ENCODE data around the gene DBNDD2. TPM values are rescaled to one million over a fixed set of nuclear protein-coding genes. Genes with fewer than 3 reads are reported as not detected.
A peak's percentile ranks its signal among the peaks of the same experiment; 100 is the strongest.

DBNDD2 gene
- total RNA-seq, 4 donors from 2014 or later, result 14.1 to 39.3 (median 32.2) TPM

- DNase-seq, result no peak
- 80 to 98% methylated on average over 4 of the region's 4 CpGs for WGBS, 2 donors
- no peaks in the 10 kb centered on the region for H3K27me3 ChIP-seq
- TF ChIP-seq CTCF (IDR thresholded peaks at IDR 0.05), result no peak
- no peak for TF ChIP-seq POLR2A (IDR thresholded peaks at IDR 0.05)
- intact Hi-C loops (cut with DNase I), result no loop called here
- no peaks in the 10 kb centered on the region for H3K9me3 ChIP-seq
- H3K36me3 ChIP-seq, result peaks cover 0 to 4% (median 0%) of the 10 kb centered on the region in 3 donors
- H3K4me1 ChIP-seq, result peaks cover 0 to 13% (median 3%) of the 10 kb centered on the region in 3 donors
- peak overlapping the region in 3 of 4 donors; percentile 7 to 43 (median 31) for H3K27ac ChIP-seq
- no peak overlapping the region for H3K4me3 ChIP-seq
Observed at GRCh38 chr20:45433976-45434375, 25.9 kb downstream of the DBNDD2 start.

GRCh38 chr20:45436732-45437485, 28.8 kb downstream of the DBNDD2 start:
- H3K36me3 ChIP-seq, result peaks cover 0 to 2% (median 0%) of the 10 kb centered on the region in 3 donors
- peak; percentile 93 to 98 (median 95) for TF ChIP-seq CTCF (IDR thresholded peaks at IDR 0.05)
- TF ChIP-seq POLR2A (IDR thresholded peaks at IDR 0.05), result no peak
- WGBS, 2 donors, result 17 to 21% methylated on average over 9 to 12 of the region's 33 CpGs
- peak overlapping the region; percentile 55 to 78 (median 74) for H3K27ac ChIP-seq
- intact Hi-C loops (cut with DNase I), result loop anchor here (5.0 kb wide), 2 partner anchors 60 to 120 kb away; partner anchors contain the start of gene TP53TG5
- H3K9me3 ChIP-seq, result no peaks in the 10 kb centered on the region
- DNase-seq, result no peak
- peak overlapping the region; percentile 43 to 67 (median 56) for H3K4me3 ChIP-seq
- no peaks in the 10 kb centered on the region for H3K27me3 ChIP-seq
- peaks cover 0 to 13% (median 3%) of the 10 kb centered on the region in 3 donors for H3K4me1 ChIP-seq

GRCh38 chr20:45440424-45440823, 32.3 kb downstream of the DBNDD2 start:
- intact Hi-C loops (cut with DNase I), result no loop called here
- no peak for DNase-seq
- H3K9me3 ChIP-seq, result no peaks in the 10 kb centered on the region
- H3K27ac ChIP-seq, result no peak overlapping the region
- peaks cover 0 to 5% (median 0%) of the 10 kb centered on the region in 4 donors for H3K27me3 ChIP-seq
- H3K4me1 ChIP-seq, result peaks cover 0 to 13% (median 3%) of the 10 kb centered on the region in 3 donors
- TF ChIP-seq CTCF (IDR thresholded peaks at IDR 0.05) (no peak), POLR2A (IDR thresholded peaks at IDR 0.05) (no peak)
- WGBS, 2 donors, result 68 to 72% methylated on average over 3 of the region's 3 CpGs
- H3K4me3 ChIP-seq, result no peak overlapping the region
- no peaks in the 10 kb centered on the region for H3K36me3 ChIP-seq

GRCh38 chr20:45440891-45441685, 33.0 kb downstream of the DBNDD2 start:
- no peak overlapping the region for H3K4me3 ChIP-seq
- TF ChIP-seq CTCF (IDR thresholded peaks at IDR 0.05) (no peak), POLR2A (IDR thresholded peaks at IDR 0.05) (no peak)
- peaks cover 0 to 5% (median 0%) of the 10 kb centered on the region in 4 donors for H3K27me3 ChIP-seq
- 55 to 77% methylated on average over 5 of the region's 5 CpGs for WGBS, 2 donors
- H3K9me3 ChIP-seq, result no peaks in the 10 kb centered on the region
- no peak for DNase-seq
- peaks cover 0 to 12% (median 3%) of the 10 kb centered on the region in 3 donors for H3K4me1 ChIP-seq
- H3K36me3 ChIP-seq, result no peaks in the 10 kb centered on the region
- intact Hi-C loops (cut with DNase I), result no loop called here
- H3K27ac ChIP-seq, result no peak overlapping the region

- WGBS, 2 donors, result 80 to 87% methylated on average over 1 of the region's 1 CpG
- no peaks in the 10 kb centered on the region for H3K9me3 ChIP-seq
- intact Hi-C loops (cut with DNase I), result no loop called here
- peaks cover 0 to 5% (median 0%) of the 10 kb centered on the region in 3 donors for H3K4me1 ChIP-seq
- H3K27me3 ChIP-seq, result peaks cover 0 to 5% (median 0%) of the 10 kb centered on the region in 4 donors
- no peaks in the 10 kb centered on the region for H3K36me3 ChIP-seq
- H3K27ac ChIP-seq, result no peak overlapping the region
- no peak overlapping the region for H3K4me3 ChIP-seq
- no peak for DNase-seq
- no peak for TF ChIP-seq POLR2A (IDR thresholded peaks at IDR 0.05)
Observed at GRCh38 chr20:45441746-45442145, 33.7 kb downstream of the DBNDD2 start.
